PC-9 (cell line): ENCODE measurements around the gene MAGEH1.
"Not testable (repeated sequence)": the region's sequence is repeated elsewhere in the genome, so short reads cannot be mapped to it uniquely, and the experiment has no call there.

Source experiments
- EZH2 ChIP-seq: fragments of 200-600 bp; sonication (generic); IDR thresholded peaks from 2 replicates; pipeline ENCODE4 v1.8.0; 2017; ENCODE audit warnings: antibody characterized with exemption, low read depth
- TF ChIP-seq, protein P1 (sequence below): fragments of 200-600 bp; sonication (generic); conservative IDR thresholded peaks from 2 replicates; pipeline ENCODE4 v1.6.1; 2017; ENCODE audit warnings: mixed run types, antibody characterized with exemption, mild to moderate bottlenecking, moderate library complexity

DNA sequence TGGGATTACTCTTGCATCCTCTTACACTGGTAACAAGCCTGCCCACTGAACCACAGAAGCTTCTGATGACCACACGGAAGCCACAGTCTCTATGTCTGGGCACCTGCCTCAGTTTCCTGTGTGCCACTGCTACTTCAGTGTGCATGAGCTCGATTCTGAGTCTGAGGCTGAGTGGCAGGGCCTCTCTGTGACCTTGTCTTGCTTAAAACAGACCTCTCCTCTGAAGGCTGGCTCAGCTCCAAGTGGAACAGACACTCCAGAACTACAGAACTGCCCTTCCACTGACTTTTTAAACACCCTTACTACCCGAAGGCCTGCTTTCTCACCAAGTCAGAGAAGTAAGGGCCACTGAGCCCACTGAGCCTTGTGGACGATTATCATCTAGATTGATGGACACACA, 8.0 kb downstream of the MAGEH1 start:
- TF ChIP-seq, protein P1, sequence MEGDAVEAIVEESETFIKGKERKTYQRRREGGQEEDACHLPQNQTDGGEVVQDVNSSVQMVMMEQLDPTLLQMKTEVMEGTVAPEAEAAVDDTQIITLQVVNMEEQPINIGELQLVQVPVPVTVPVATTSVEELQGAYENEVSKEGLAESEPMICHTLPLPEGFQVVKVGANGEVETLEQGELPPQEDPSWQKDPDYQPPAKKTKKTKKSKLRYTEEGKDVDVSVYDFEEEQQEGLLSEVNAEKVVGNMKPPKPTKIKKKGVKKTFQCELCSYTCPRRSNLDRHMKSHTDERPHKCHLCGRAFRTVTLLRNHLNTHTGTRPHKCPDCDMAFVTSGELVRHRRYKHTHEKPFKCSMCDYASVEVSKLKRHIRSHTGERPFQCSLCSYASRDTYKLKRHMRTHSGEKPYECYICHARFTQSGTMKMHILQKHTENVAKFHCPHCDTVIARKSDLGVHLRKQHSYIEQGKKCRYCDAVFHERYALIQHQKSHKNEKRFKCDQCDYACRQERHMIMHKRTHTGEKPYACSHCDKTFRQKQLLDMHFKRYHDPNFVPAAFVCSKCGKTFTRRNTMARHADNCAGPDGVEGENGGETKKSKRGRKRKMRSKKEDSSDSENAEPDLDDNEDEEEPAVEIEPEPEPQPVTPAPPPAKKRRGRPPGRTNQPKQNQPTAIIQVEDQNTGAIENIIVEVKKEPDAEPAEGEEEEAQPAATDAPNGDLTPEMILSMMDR, result not testable (repeated sequence)
- TF ChIP-seq EZH2, result not testable (repeated sequence)
